HepG2 (cell line): ENCODE results near the gene VPS4A. TPM values are rescaled to one million over a fixed set of nuclear protein-coding genes. Genes with fewer than 3 reads are reported as not detected.

ENCODE experiments used
- ATAC-seq: fragments of 200-7000 bp; cut with Tn5 transposase; 3 replicates; pipeline ENCODE4 v1.9.1; 2020; ENCODE audit warnings: mild to moderate bottlenecking, moderate library complexity
- BruUV-seq: library from RNA; stranded (reverse); fragments of 400-500 nt; replicated peaks from 2 replicates; lab custom pipeline; 2021; lab: Mats Ljungman, UMichigan
- CTCF ChIA-PET: fragments of 300-600 bp; formaldehyde crosslinking; extraction: SDS; loops from one replicate; lab custom pipeline; 2021; ENCODE audit warnings: low total read pairs, inconsistent platforms, low intra/inter-chr PET ratio; lab: Yijun Ruan, JAX
- POLR2A ChIA-PET: fragments of 350-600 bp; sonication (Branson Sonifier 250); formaldehyde crosslinking; loops from one replicate; lab custom pipeline; 2020; ENCODE audit warnings: antibody characterized with exemption, inconsistent platforms; lab: Yijun Ruan, JAX
- DNase-seq: peaks from one replicate; pipeline ENCODE4 v3.0.0-alpha.2; 2015; ENCODE audit warnings: low spot score
- FAIRE-seq: peaks from 3 replicates; lab custom pipeline; 2011; peaks lifted over from hg19 to GRCh38; lab: Jason Lieb, UNC
- H2AFZ ChIP-seq: one replicate; pipeline ENCODE4 v1.6.1; 2011; ENCODE audit warnings: low read length, inconsistent platforms
- H3K27ac ChIP-seq: fragments of 300-600 bp; 3 replicates; pipeline ENCODE4 v1.8.0; 2011; ENCODE audit warnings: mixed run types, mild to moderate bottlenecking, mixed read lengths, low read length, inconsistent platforms; ENCODE audit not compliant: insufficient read depth; ENCODE audit errors: extremely low read length
- H3K27me3 ChIP-seq, 2 experiments: fragments of 200-600 bp in 1 of 2; 2 replicates in 1 of 2; 3 replicates in 1 of 2; pipeline versions ENCODE4 v1.6.0 to v1.8.0; 2011; ENCODE audit warnings: low read length in 2 of 2, mild to moderate bottlenecking in 2 of 2, moderate library complexity in 2 of 2, inconsistent platforms in 1 of 2; ENCODE audit not compliant: insufficient read depth in 2 of 2, control insufficient read depth in 1 of 2
- H3K36me3 ChIP-seq, 2 experiments: fragments of 200-600 bp in 1 of 2; replicated peaks in 1 of 2; 2 replicates in 1 of 2; 3 replicates in 1 of 2; pipeline versions ENCODE4 v1.5.1 to v1.8.0; 2011; ENCODE audit warnings: low read length in 2 of 2, inconsistent platforms in 1 of 2; ENCODE audit not compliant: insufficient read depth in 2 of 2, control insufficient read depth in 1 of 2
- H3K4me1 ChIP-seq: 2 replicates; pipeline ENCODE4 v1.5.1; 2012; ENCODE audit warnings: low read length, inconsistent platforms; ENCODE audit not compliant: insufficient read depth
- H3K4me2 ChIP-seq: 2 replicates; pipeline ENCODE4 v1.6.0; 2011; ENCODE audit warnings: low read depth, low read length, inconsistent platforms
- H3K4me3 ChIP-seq, 3 experiments: fragments of 200-600 bp in 1 of 3; sonication (generic), shearing (Covaris generic) in 1 of 3; replicated peaks in 1 of 3; 2 replicates each; pipeline ENCODE4 v1.5.1; 2011 to 2016; ENCODE audit warnings: low read length in 3 of 3, inconsistent platforms in 2 of 3, low read depth in 2 of 3, mild to moderate bottlenecking in 2 of 3, control low read depth in 1 of 3, mixed read lengths in 1 of 3; ENCODE audit not compliant: insufficient read depth in 1 of 3
- H3K79me2 ChIP-seq: one replicate; pipeline ENCODE4 v1.6.1; 2011; ENCODE audit warnings: low read length, inconsistent platforms; ENCODE audit not compliant: insufficient read depth
- H3K9ac ChIP-seq: 2 replicates; pipeline ENCODE4 v1.6.0; 2011; ENCODE audit warnings: mild to moderate bottlenecking, low read depth, low read length, inconsistent platforms; ENCODE audit not compliant: insufficient read depth
- H3K9me3 ChIP-seq: 2 replicates; pipeline ENCODE4 v1.5.1; 2012; ENCODE audit warnings: mild to moderate bottlenecking, low read length
- H4K20me1 ChIP-seq: 2 replicates; pipeline ENCODE4 v1.6.0; 2011; ENCODE audit warnings: inconsistent platforms, mild to moderate bottlenecking, low read length, moderate library complexity; ENCODE audit not compliant: insufficient read depth
- AKNA ChIP-seq: sonication (generic); formaldehyde crosslinking; IDR thresholded peaks from 2 replicates; pipeline ENCODE4 v1.4.0; 2020; ENCODE audit warnings: missing genetic modification reagents, borderline replicate concordance
- ASH2L ChIP-seq: fragments of 300-600, 200-600 bp; sonication (generic); IDR thresholded peaks from 2 replicates; pipeline ENCODE4 v1.7.0; 2017; ENCODE audit warnings: low read depth, mild to moderate bottlenecking, moderate library complexity, mixed read lengths, low read length; ENCODE audit not compliant: insufficient read length
- DNMT3B ChIP-seq: conservative IDR thresholded peaks from 2 replicates; pipeline ENCODE4 v1.6.1; 2016; ENCODE audit warnings: missing biosample characterization, control low read depth
- KLF11 ChIP-seq: IDR thresholded peaks from 2 replicates; pipeline ENCODE4 v1.6.1; 2016; ENCODE audit warnings: missing compliant biosample characterization
- ZBTB37 ChIP-seq: sonication (generic); formaldehyde crosslinking; IDR thresholded peaks from 2 replicates; pipeline ENCODE4 v1.4.0; 2020; ENCODE audit warnings: mild to moderate bottlenecking, missing genetic modification reagents
- ZFP36 ChIP-seq: fragments of 150-350 bp; IDR thresholded peaks from 2 replicates; pipeline ENCODE4 v1.6.1; 2018; ENCODE audit warnings: borderline replicate concordance, low read length, low read depth; ENCODE audit not compliant: partially characterized antibody
- ZNF24 ChIP-seq: fragments of 450-650 bp; IDR thresholded peaks from 2 replicates; pipeline ENCODE4 v1.6.1; 2017; ENCODE audit warnings: antibody characterized with exemption, mild to moderate bottlenecking
- ZNF414 ChIP-seq: sonication (generic); formaldehyde crosslinking; IDR thresholded peaks from 2 replicates; pipeline ENCODE4 v1.5.0; 2020; ENCODE audit warnings: missing genetic modification reagents
- ZNF83 ChIP-seq: sonication (generic); formaldehyde crosslinking; IDR thresholded peaks from 2 replicates; pipeline ENCODE4 v1.4.0; 2020; ENCODE audit warnings: missing genetic modification reagents, mild to moderate bottlenecking, borderline replicate concordance
- ZNF878 ChIP-seq: sonication (generic); formaldehyde crosslinking; IDR thresholded peaks from 2 replicates; pipeline ENCODE4 v1.8.1; 2023; ENCODE audit warnings: mild to moderate bottlenecking, missing genetic modification reagents, moderate library complexity
- WGBS: methylation state at CpG from one replicate; pipeline ENCODE4 v1.1.6; 2017; ENCODE audit warnings: low lambda C conversion rate; 5-methylcytosine and 5-hydroxymethylcytosine counted together
- in situ Hi-C: cut with HindIII; loops from 2 replicates; pipeline ENCODE4 v1.10.0; 2017; ENCODE audit warnings: low pct_unique_long_range_greater_than_20kb; ENCODE audit not compliant: extremely low pct_ligation_motif_present
- intact Hi-C: fragments of 100-400 bp; cut with micrococcal nuclease; formaldehyde crosslinking; loops from one replicate; pipeline ENCODE4 v1.10.0; 2022; ENCODE audit not compliant: unreplicated experiment
- polyA plus RNA-seq, 8 experiments: library from polyadenylated mRNA; depleted of rRNA in 3 of 8; stranded (reverse) in 7 of 8; unstranded in 1 of 8; fragments of >200 nt; fragmentation: Illumina TruSeq in 4 of 8; extraction: Trizol in 4 of 8; gene quantifications; 2 replicates each; pipeline versions ENCODE4 v1.2.1 to v1.2.3, GENCODE V29; 2011 to 2016; ENCODE audit warnings: low read depth in 4 of 8, missing spikeins in 1 of 8, mixed read lengths in 1 of 8; ENCODE audit not compliant: insufficient read depth in 1 of 8
- total RNA-seq, 5 experiments: library from RNA; depleted of rRNA; stranded (reverse); fragments of >200 nt; fragmentation: Illumina TruSeq; extraction: Trizol; gene quantifications; 2 replicates each; pipeline ENCODE4 v1.2.3, GENCODE V29; 2016; ENCODE audit warnings: low read depth in 1 of 5

The VPS4A gene
- total and polyA plus RNA-seq, 2 of the 13 experiments (the other 11 are each of a cell fraction or from before 2014, with no cell fraction given) = 13.2 to 27.9 TPM

GRCh38 chr16:69365901-69366300 is 54.8 kb downstream of the VPS4A start:
- CTCF ChIA-PET = no interaction called here
- in situ Hi-C loops (no loop called here), intact Hi-C loops (no loop called here)
- H3K27ac ChIP-seq = no peak overlapping the region
- TF ChIP-seq ASH2L (no peak), ZNF83 (CRISPR knock-in tag) (no peak), DNMT3B (CRISPR knock-in tag) (no peak), ZNF24 (no peak), ZNF878 (CRISPR knock-in tag) (no peak)
- H3K36me3 ChIP-seq = peaks cover 33 to 56% of the 10 kb centered on the region in 2 experiments
- DNase-seq = no peak
- ATAC-seq = no peak
- FAIRE-seq = no peak
- H3K4me2 ChIP-seq = no peak overlapping the region
- H4K20me1 ChIP-seq = no peaks in the 10 kb centered on the region
- POLR2A ChIA-PET = no interaction called here
- no TSS peak for BruUV-seq
- H3K4me1 ChIP-seq = peaks cover 16% of the 10 kb centered on the region
- no peaks in the 10 kb centered on the region for H3K27me3 ChIP-seq
- no peak overlapping the region for H3K9ac ChIP-seq
- no peak overlapping the region for H2AFZ ChIP-seq
- no peak overlapping the region for H3K4me3 ChIP-seq
- H3K79me2 ChIP-seq = no peaks in the 10 kb centered on the region
- WGBS = 94% methylated on average over 2 of the region's 2 CpGs
- no peaks in the 10 kb centered on the region for H3K9me3 ChIP-seq

GRCh38 chr16:69366431-69366830 is 55.3 kb downstream of the VPS4A start:
- H3K27me3 ChIP-seq = no peaks in the 10 kb centered on the region
- H3K4me2 ChIP-seq = no peak overlapping the region
- ATAC-seq = no peak
- no TSS peak for BruUV-seq
- CTCF ChIA-PET = no interaction called here
- DNase-seq = no peak
- no peak overlapping the region for H3K27ac ChIP-seq
- no peaks in the 10 kb centered on the region for H4K20me1 ChIP-seq
- POLR2A ChIA-PET = no interaction called here
- WGBS = 92% methylated on average over 7 of the region's 7 CpGs
- H2AFZ ChIP-seq = no peak overlapping the region
- peaks cover 16% of the 10 kb centered on the region for H3K4me1 ChIP-seq
- H3K9ac ChIP-seq = no peak overlapping the region
- intact Hi-C loops = no loop called here
- FAIRE-seq = no peak
- in situ Hi-C loops = no loop called here
- H3K36me3 ChIP-seq = peaks cover 33 to 60% of the 10 kb centered on the region in 2 experiments
- H3K4me3 ChIP-seq = no peak overlapping the region
- H3K9me3 ChIP-seq = no peaks in the 10 kb centered on the region
- no peaks in the 10 kb centered on the region for H3K79me2 ChIP-seq
- TF ChIP-seq AKNA (CRISPR knock-in tag) = no peak
- TF ChIP-seq ZFP36 = no peak
- no peak for TF ChIP-seq ZBTB37 (CRISPR knock-in tag)
- TF ChIP-seq KLF11 (CRISPR knock-in tag) = no peak
- TF ChIP-seq ZNF414 (CRISPR knock-in tag) = no peak
